SH-SY5Y (cell line): Measurements from ENCODE around the gene TNFRSF6B.

Source experiments
- GATA2 ChIP-seq: IDR thresholded peaks from 2 replicates; pipeline ENCODE4 v1.6.1; 2011; ENCODE audit warnings: mild to moderate bottlenecking, low read depth, low read length
- GATA3 ChIP-seq: IDR thresholded peaks from 2 replicates; pipeline ENCODE4 v1.6.1; 2011; ENCODE audit warnings: low read depth, mild to moderate bottlenecking, low read length, moderate library complexity

DNA sequence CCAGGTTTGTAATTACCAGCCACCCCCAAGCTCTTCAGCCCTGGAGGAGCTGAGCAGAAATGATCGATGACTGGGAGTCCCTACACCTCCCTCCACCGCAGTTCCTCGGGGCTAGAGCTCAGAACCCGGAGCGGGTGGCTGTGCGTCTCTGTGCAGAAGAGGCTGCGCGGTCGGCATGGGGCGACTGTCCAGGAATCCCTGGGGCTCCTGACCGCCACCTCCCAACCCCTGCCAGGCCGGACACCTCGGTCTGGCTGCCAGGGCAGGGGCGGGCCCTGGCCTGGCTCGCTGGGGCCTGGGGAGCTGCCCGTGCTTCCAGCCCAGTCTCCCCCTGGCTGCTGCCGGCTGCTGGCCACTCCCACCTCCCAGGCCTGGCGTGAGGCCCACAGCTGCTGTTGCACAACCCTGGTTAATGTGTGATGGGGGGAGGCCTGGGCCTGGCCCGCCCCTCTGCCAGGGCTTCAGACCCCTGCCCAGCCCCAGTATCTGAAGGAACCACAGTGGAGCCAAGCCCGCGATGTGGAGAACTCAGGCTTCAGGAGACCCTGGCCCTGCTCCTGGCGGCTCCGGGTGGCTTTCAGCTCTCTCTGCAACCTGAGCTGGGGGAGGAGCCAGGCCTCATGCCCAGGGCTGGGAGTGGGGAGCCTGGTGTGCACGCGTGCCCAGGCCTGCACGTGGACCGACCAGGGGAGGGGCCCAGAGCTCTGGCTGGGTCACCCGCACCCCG lies 44.3 kb downstream of the TNFRSF6B start:
- TF ChIP-seq GATA2 (no peak), GATA3 (no peak)
